Activated naive CD4-positive, alpha-beta T cell (primary cell): ENCODE results near the gene ACRBP.
"Not testable (repeated sequence)": the region's sequence is repeated elsewhere in the genome, so short reads cannot be mapped to it uniquely, and the experiment has no call there.

Experiments used
- DNase-seq, 4 experiments: peaks; one replicate each; lab custom pipeline; 2025; lab: John Stamatoyannopoulos, UW

The ACRBP gene

DNA sequence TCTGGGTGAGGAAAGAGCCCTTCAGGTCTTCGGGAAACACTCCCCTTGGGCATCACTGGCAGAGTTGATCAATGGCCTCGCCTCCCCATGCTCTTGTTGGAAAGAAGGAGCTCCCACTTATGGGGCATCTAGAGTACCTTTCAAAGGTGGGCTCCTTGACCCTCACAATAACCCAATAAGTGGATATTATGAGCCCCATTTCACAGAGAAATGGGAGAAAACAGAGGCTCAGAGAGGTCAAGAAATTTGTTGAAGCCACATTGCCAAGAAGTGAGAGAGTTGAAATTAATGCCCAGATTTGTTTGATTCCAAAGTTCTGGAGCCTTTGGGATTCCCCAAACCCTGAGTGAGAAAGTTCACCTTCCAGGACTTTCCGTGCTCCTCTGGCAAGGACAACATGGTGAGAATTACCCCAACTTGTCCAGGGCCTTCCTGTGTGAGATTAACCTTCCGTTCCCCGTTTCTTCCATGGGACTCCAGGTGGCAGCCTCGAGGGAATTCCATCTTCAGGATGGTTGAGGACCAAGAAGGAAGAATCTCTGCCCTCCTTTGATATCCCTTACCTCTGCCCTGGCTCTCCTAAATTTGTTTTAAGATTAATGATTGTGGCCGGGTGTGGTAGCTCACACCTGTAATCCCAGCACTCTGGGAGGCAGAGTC is 32.6 kb downstream of the ACRBP start:
- DNase-seq = no peak

- DNase-seq = no peak
Measured at GRCh38 chr12:6613776-6614512, 33.3 kb downstream of the ACRBP start.

DNA sequence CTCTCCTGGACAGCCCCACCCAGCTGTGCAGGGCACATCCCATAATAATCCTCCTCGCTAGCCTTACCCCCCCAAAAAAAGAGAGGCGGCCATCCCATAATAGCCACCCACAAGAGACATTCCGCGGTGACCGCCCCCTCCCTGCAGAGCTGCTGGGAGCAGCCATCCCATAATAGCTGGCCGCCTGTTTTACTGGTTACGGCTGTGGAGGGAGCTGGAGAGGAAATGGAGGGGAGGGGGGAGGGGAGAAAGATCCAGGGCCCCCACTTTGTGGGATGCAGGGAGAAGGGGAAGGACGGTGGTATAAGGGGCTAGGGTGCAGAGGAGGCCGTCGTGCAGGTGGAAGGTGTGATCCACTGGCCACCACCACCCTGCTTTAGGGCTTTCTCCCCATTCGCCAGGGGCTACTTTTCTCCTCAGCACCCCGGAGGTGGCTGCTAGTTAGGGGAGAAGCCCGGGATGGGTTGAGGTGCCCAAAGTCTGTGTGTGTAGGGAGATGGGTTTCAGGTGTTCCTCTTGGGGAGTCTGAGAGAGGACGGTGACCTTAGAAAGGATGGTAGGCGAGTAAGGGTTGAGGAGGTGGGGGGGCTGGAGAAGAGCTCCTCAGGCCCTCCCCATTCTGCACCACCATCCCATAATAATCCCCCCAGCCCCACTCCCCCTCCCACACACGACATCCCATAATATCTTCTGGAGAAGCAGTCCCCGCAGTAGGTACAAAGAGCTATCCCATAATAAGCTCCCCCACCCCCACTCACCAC is 34.0 kb downstream of the ACRBP start:
- DNase-seq = peak in 1 of 4 experiments; percentile 28

DNA sequence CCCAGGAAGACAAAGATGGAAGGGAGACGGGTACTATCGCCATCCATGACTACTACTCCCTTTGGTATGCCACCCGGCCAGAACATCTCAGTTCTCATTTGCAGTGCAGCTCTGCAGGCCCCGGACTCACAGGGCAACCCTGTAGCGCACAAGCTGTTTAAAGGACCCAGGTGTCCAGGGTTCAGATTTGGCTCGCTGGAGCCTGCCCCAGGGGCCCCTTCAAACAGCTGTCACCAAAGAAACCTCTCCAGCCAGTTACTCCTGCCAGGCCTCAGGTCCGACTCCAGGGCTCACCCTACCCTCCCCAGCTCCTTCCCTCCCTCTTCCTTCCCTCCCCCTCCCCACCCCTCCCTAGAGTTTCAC is 34.6 kb downstream of the ACRBP start:
- DNase-seq = no peak

GRCh38 chr12:6612247-6612646 is 35.0 kb downstream of the ACRBP start:
- DNase-seq = no peak

DNA sequence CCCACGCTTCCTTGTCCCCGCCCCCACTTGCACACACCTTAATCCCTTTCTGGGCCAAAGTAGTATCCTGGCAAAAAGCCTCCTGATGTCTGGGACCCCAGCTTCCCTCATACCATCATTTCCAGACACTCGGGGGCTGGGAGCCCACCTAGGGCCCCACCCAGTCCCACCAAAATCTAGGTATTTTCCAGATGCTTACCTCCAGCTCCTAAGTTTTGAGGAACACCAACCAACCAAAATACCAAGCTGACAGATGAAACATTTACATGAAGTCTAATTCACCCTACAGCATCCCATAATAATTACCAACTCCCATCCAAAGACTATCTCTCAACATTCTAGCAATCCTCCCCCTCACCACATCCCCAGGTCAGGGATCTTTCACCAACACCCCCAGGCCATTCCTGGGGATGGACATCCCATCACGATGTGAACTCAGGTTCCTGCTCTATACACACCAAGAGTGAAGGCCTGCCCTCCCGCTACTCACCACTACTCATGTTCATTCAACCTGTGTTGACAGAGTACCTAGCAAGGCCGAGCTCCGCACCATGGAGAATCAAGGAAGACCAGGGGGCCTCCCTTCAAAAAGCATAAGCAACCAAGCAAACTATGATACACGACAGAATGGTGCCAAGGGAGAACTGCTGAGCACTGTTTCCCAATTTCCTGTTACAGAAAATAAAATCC is 38.5 kb downstream of the ACRBP start:
- peak in 2 of 4 experiments; percentile 8 to 25 for DNase-seq

DNA sequence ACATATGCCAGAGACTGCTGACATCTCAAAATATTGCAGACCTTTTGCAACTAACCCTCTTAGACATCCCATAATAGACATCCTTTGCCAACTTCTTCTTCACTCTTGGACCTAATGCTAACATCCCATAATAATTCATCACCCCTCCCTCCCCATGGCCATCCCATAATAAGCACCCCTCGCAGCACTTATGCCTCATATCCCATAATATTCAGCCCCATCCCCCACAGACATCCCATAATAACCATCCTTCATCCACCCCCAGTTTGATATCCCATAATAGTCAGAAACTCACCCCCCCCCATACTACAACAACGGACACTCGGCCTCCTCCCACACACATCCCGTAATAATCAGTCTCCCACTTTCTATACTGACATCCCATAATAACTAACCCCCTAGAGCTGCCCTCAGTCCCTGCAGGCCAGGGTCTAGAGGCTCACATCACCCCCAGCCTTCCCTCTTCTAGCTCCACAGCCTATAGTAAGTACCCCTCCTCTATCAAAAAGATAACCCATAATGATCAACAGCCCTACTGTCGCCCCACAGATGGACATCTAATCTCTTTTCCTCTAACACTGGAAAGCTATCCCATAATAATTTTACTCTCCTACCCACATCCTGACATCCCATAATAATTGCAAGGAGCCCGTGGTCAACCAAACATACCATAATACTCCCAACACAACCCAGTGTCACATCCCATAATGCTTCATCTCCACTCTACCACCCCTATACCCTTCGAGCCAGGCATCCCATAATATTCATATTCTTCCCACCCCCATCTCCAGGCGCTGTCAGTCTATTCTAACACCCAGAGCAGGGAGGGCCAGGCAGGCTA is 39.3 kb downstream of the ACRBP start:
- DNase-seq = no peak

DNA sequence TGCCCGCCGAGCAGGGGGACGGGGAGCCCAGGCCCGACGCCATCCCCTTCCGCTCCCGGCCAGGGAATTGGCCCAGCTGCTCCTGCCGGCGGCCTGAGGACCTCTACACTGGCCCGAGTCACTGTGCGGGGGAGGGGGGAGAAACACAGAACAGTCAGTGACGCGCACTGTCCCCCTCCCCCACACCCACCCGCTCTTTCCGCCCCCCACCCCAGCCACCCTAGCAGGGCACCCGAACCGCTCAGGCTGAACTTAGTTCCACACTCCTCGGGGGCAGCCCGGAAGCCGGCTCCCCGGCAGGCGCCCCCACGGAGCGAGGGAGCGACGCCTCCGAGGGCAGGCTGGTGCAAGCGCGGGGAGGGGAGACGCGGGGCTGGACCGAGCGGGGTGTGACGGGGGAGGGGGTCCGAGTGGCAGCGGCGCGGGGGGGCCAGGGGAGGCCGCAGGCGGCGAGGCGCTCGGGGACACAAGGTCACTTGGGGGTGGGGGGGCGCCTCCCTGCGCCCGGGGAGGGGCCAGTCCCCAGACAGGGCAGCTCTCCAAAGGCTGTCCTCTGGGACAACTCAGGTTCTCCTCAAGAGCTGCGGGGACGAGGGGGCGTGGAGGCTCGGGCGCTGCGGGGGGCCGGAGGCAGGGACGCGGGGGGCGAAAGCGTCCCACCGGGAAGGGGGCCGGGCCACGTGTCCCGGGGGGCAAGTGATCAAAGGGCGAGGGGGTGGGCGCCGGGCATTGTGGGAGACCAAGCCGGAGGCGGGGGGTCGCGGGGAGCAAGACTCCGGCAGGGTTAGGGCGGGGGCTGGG is 40.7 kb downstream of the ACRBP start:
- DNase-seq = peak in 3 of 4 experiments; percentile 38 to 66 (median 41)

DNA sequence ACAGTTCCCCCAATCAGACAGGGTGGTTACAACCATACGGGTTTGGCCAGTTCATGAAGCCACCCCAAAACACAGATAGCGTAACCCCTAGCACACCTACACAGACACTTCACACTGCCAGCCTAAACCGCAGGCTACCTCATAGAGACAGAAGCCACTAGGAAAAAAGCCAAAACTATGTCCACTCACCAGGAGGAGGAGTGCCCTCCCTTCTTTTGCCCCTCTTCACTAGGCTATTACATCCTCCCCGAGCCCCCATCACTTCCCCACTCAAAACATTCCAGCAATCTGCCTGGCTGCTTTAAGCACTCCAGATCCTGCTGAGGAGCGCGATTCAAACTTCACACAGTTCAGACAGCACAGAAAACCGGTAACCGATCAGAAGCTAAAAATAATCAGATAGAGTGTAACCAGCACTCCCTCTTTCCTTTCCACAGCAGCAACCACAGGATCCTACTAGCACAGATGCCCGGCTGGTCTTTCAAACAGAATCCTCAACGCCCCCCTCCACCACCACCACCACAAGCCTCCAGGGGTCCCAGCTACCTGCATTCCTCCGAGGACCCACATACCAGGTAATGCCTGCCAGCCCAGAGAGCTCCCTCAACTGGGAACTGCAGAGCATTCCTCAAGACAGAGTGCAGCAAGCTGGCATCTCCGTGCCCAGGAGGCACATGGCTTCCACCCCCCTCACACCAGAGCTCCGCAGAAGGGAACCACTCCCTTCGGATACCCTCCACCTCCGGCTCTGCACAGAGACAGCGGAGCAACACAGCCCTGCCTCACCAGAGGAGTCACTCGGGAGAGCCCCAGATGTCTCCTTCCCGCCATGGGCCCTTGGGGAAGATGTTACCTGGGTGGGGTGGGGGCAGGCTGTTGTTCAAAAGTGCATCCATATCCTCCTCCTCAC is 41.6 kb downstream of the ACRBP start:
- DNase-seq = peak in 1 of 4 experiments; percentile 41

- DNase-seq = no peak
Measured at GRCh38 chr12:6604259-6605029, 42.8 kb downstream of the ACRBP start.

DNA sequence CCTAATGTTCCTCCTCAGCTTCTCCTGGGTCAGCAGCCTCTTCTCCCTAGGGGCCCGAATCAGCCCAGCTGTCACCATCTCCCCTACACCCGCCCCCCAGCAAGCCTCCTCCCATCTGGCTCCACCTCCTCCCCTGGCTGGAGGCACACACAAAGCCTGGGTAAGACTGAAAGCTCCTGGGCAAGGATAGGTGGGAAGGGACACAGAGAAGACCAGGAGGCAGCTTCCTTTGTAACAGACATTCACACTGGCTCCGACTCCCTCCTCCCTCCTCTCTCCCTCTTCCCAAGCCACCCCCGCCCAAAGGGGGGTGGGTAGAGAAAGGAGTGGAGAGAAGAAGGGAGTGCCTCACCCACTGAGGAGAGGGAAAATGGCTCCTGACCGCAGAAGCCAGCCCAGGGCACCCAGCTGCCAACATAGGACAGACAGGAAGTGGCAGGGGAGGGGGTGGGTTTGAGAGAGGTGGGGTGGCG is 44.1 kb downstream of the ACRBP start:
- DNase-seq = no peak

DNA sequence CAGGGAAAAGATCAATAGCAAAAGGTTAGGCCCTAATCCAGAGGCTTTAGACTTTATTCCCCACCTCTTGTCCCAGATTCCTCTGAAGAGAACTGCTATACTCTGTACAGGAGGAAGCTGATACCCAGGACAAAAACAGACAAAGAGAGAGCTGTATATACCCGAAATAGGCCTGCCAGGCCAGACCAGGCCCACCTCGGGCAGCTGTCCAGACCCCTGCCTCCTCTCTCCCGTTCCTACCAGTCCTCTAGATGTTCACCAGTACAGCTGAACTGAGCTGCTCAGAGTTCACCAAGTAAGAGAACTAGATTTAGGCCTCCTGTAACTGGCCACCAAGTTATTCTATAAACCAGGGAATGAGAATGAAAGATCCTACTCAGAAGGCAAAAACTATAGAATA is 44.7 kb downstream of the ACRBP start:
- no peak for DNase-seq

DNA sequence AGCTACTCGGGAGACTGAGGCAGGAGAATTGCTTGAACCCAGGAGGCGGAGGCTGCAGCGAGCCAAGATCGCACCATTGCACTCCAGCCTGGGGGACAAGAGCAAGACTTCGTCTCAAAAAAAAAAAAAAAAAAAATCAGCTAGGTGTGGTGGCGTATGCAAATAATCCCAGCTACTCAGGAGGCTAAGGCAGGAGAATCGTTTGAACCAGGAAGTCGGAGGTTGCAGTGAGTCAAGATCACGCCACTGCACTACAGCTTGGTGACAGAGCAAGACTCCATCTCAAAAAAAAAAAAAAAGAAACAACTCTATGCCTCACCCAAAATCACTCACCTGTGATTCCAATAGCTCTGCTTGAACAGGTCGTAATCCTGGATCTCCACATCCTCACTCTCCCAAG is 51.6 kb downstream of the ACRBP start:
- DNase-seq = not testable (repeated sequence)

DNA sequence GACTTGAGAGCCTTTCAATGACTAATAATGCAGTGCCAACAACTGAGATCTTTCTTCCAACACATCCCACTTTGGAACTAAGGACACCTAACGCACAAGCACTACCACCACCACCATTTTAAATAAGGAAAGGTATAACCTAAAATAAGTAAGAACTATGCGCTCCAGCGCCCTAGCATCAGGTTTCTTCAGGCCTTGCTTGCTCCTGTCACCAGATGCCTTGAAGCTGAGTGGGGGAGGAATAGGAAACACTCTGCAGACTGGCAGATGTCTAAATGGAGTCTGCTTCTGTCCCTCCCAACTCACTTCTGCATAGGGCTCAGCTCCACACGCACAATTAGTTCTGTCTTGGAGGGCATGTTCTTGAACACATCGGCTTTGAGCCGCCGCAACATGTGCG is 55.1 kb downstream of the ACRBP start:
- no peak for DNase-seq
